HEK293 (cell line): ENCODE results near the gene HGF.

Experiments used
- CTCF ChIA-PET: fragments of 350-600 bp; formaldehyde crosslinking; extraction: SDS; loops from one replicate; lab custom pipeline; 2021; ENCODE audit warnings: antibody characterized with exemption; lab: Yijun Ruan, JAX
- POLR2A ChIA-PET: fragments of 300-600 bp; formaldehyde crosslinking; extraction: SDS; loops from one replicate; lab custom pipeline; 2020; ENCODE audit warnings: antibody characterized with exemption, inconsistent platforms; lab: Yijun Ruan, JAX
- H3K27ac ChIP-seq: fragments of 200-500 bp; sonication (Bioruptor generic); 2 replicates; pipeline ENCODE4 v1.5.1; 2014; ENCODE audit warnings: low read depth, low read length, control low read depth, inconsistent platforms; ENCODE audit errors: extremely low read depth
- H3K36me3 ChIP-seq, 2 experiments: fragments of 200-500 bp in 1 of 2; sonication (Bioruptor generic) in 1 of 2; 1 replicate in 1 of 2; 2 replicates in 1 of 2; pipeline ENCODE4 v1.5.1; 2014 to 2017; ENCODE audit warnings: inconsistent platforms in 2 of 2, low read length in 2 of 2; ENCODE audit not compliant: control insufficient read depth in 2 of 2, insufficient read depth in 1 of 2
- H3K4me1 ChIP-seq: fragments of 200-500 bp; sonication (Bioruptor generic); 2 replicates; pipeline ENCODE4 v1.5.1; 2014; ENCODE audit warnings: mild to moderate bottlenecking, low read length, inconsistent platforms; ENCODE audit not compliant: control insufficient read depth, insufficient read depth
- H3K4me3 ChIP-seq: 2 replicates; pipeline ENCODE4 v1.5.1; 2011; ENCODE audit warnings: low read depth, mild to moderate bottlenecking, control low read depth, low read length, moderate library complexity
- H3K9me3 ChIP-seq: fragments of 200-500 bp; sonication (Bioruptor generic); 2 replicates; pipeline ENCODE4 v1.5.1; 2014; ENCODE audit warnings: low read depth, low read length, inconsistent platforms; ENCODE audit not compliant: control insufficient read depth, insufficient read depth
- GLIS2 ChIP-seq: fragments of 450-650 bp; formaldehyde crosslinking; IDR thresholded peaks from 2 replicates; pipeline ENCODE4 v1.5.1; 2016; ENCODE audit warnings: missing biosample characterization, missing genetic modification characterization
- PRDM10 ChIP-seq: fragments of 450-650 bp; formaldehyde crosslinking; IDR thresholded peaks from 2 replicates; pipeline ENCODE4 v1.5.1; 2016; ENCODE audit warnings: missing biosample characterization, missing genetic modification characterization
- SCRT1 ChIP-seq: fragments of 450-650 bp; formaldehyde crosslinking; IDR thresholded peaks from 2 replicates; pipeline ENCODE4 v1.5.1; 2016; ENCODE audit warnings: missing biosample characterization, missing genetic modification characterization, borderline replicate concordance
- SP7 ChIP-seq: fragments of 450-650 bp; formaldehyde crosslinking; IDR thresholded peaks from 2 replicates; pipeline ENCODE4 v1.5.1; 2016; ENCODE audit warnings: missing biosample characterization, missing genetic modification characterization
- ZBTB1 ChIP-seq: fragments of 450-650 bp; formaldehyde crosslinking; IDR thresholded peaks from 2 replicates; pipeline ENCODE4 v1.5.1; 2016; ENCODE audit warnings: missing biosample characterization, missing genetic modification characterization
- ZEB2 ChIP-seq: fragments of 450-650 bp; formaldehyde crosslinking; IDR thresholded peaks from 2 replicates; pipeline ENCODE4 v1.5.1; 2016; ENCODE audit warnings: missing biosample characterization, missing genetic modification characterization
- ZFHX2 ChIP-seq: fragments of 450-650 bp; formaldehyde crosslinking; conservative IDR thresholded peaks from 2 replicates; pipeline ENCODE4 v1.5.1; 2016; ENCODE audit warnings: missing biosample characterization, missing genetic modification characterization
- ZNF138 ChIP-seq: fragments of 450-650 bp; formaldehyde crosslinking; IDR thresholded peaks from 2 replicates; pipeline ENCODE4 v1.5.1; 2016; ENCODE audit warnings: missing biosample characterization, missing genetic modification characterization, borderline replicate concordance
- ZNF18 ChIP-seq: fragments of 450-650 bp; formaldehyde crosslinking; IDR thresholded peaks from 2 replicates; pipeline ENCODE4 v1.5.1; 2016; ENCODE audit warnings: missing biosample characterization, missing genetic modification characterization
- ZNF23 ChIP-seq: fragments of 450-650 bp; formaldehyde crosslinking; IDR thresholded peaks from 2 replicates; pipeline ENCODE4 v1.5.1; 2016; ENCODE audit warnings: missing biosample characterization, missing genetic modification characterization, borderline replicate concordance
- ZNF266 ChIP-seq: fragments of 450-650 bp; formaldehyde crosslinking; IDR thresholded peaks from 2 replicates; pipeline ENCODE4 v1.5.1; 2016; ENCODE audit warnings: missing biosample characterization, missing genetic modification characterization, low read depth
- ZNF518A ChIP-seq: fragments of 450-650 bp; formaldehyde crosslinking; conservative IDR thresholded peaks from 2 replicates; pipeline ENCODE4 v1.5.1; 2016; ENCODE audit warnings: low read depth, missing biosample characterization, missing genetic modification characterization
- ZNF561 ChIP-seq: fragments of 450-650 bp; IDR thresholded peaks from 2 replicates; pipeline ENCODE4 v1.5.1; 2018; ENCODE audit warnings: missing biosample characterization, missing genetic modification characterization, borderline replicate concordance
- ZNF701 ChIP-seq: fragments of 450-650 bp; formaldehyde crosslinking; IDR thresholded peaks from 2 replicates; pipeline ENCODE4 v1.5.1; 2016; ENCODE audit warnings: missing biosample characterization, missing genetic modification characterization
- TF ChIP-seq, protein P1 (sequence below): fragments of 450-650 bp; formaldehyde crosslinking; IDR thresholded peaks from 2 replicates; pipeline ENCODE4 v1.5.1; 2016; ENCODE audit warnings: missing biosample characterization, missing genetic modification characterization
- TF ChIP-seq, protein P2 (sequence below): IDR thresholded peaks from 2 replicates; pipeline ENCODE4 v1.6.1; 2011; ENCODE audit warnings: mild to moderate bottlenecking, low read depth, low read length, borderline replicate concordance
- TF ChIP-seq, protein P3 (sequence below): fragments of 450-650 bp; formaldehyde crosslinking; IDR thresholded peaks from 2 replicates; pipeline ENCODE4 v1.5.1; 2016; ENCODE audit warnings: missing biosample characterization, missing genetic modification characterization
- TF ChIP-seq, protein P4 (sequence below): fragments of 450-650 bp; formaldehyde crosslinking; IDR thresholded peaks from 2 replicates; pipeline ENCODE4 v1.5.1; 2016; ENCODE audit warnings: missing biosample characterization, missing genetic modification characterization, low read depth

Gene HGF

GRCh38 chr7:81709836-81710235 lies 60.0 kb downstream of the HGF start (continued):
- TF ChIP-seq PRDM10 (tag by site-specific recombination) (no peak), ZFHX2 (tag by site-specific recombination) (no peak), ZBTB1 (tag by site-specific recombination) (no peak), GLIS2 (tag by site-specific recombination) (no peak), SP7 (tag by site-specific recombination) (no peak), ZNF266 (no peak), ZEB2 (no peak), ZNF18 (tag by site-specific recombination) (no peak)
- TF ChIP-seq, protein P1, sequence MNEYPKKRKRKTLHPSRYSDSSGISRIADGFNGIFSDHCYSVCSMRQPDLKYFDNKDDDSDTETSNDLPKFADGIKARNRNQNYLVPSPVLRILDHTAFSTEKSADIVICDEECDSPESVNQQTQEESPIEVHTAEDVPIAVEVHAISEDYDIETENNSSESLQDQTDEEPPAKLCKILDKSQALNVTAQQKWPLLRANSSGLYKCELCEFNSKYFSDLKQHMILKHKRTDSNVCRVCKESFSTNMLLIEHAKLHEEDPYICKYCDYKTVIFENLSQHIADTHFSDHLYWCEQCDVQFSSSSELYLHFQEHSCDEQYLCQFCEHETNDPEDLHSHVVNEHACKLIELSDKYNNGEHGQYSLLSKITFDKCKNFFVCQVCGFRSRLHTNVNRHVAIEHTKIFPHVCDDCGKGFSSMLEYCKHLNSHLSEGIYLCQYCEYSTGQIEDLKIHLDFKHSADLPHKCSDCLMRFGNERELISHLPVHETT (tag by site-specific recombination), result no peak

DNA sequence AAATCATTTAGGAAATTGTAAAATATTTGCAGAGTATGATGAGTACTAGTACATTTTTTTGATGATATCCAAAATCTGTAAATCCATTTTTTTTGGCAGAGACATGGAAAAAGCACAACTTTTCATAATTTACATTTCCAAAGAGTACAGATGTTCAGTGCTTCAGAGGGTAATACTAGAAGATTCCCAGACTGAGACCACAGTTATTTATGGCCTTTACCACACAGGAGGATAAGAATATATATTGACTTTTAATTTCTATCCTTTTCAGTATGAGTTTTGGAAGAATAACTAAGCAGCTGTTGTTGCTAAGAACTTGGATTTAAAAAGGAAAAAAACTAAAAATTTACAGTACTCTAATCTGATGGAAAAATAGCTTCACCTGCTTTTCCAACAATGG lies 61.9 kb downstream of the HGF start:
- Histone ChIP-seq H3K4me3 (no peak overlapping the region), H3K4me1 (no peaks in the 10 kb centered on the region), H3K36me3 (no peaks in the 10 kb centered on the region), H3K9me3 (no peaks in the 10 kb centered on the region), H3K27ac (no peak overlapping the region)
- CTCF ChIA-PET, result no interaction called here
- POLR2A ChIA-PET, result no interaction called here
- TF ChIP-seq, protein P2, sequence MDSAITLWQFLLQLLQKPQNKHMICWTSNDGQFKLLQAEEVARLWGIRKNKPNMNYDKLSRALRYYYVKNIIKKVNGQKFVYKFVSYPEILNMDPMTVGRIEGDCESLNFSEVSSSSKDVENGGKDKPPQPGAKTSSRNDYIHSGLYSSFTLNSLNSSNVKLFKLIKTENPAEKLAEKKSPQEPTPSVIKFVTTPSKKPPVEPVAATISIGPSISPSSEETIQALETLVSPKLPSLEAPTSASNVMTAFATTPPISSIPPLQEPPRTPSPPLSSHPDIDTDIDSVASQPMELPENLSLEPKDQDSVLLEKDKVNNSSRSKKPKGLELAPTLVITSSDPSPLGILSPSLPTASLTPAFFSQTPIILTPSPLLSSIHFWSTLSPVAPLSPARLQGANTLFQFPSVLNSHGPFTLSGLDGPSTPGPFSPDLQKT, result no peak
- TF ChIP-seq ZNF518A (tag by site-specific recombination), result no peak
- no peak for TF ChIP-seq ZNF23 (tag by site-specific recombination)
- TF ChIP-seq ZNF138 (tag by site-specific recombination), result no peak
- no peak for TF ChIP-seq ZNF18 (tag by site-specific recombination)
- TF ChIP-seq, protein P3, sequence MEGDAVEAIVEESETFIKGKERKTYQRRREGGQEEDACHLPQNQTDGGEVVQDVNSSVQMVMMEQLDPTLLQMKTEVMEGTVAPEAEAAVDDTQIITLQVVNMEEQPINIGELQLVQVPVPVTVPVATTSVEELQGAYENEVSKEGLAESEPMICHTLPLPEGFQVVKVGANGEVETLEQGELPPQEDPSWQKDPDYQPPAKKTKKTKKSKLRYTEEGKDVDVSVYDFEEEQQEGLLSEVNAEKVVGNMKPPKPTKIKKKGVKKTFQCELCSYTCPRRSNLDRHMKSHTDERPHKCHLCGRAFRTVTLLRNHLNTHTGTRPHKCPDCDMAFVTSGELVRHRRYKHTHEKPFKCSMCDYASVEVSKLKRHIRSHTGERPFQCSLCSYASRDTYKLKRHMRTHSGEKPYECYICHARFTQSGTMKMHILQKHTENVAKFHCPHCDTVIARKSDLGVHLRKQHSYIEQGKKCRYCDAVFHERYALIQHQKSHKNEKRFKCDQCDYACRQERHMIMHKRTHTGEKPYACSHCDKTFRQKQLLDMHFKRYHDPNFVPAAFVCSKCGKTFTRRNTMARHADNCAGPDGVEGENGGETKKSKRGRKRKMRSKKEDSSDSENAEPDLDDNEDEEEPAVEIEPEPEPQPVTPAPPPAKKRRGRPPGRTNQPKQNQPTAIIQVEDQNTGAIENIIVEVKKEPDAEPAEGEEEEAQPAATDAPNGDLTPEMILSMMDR (tag by site-specific recombination), result no peak
- no peak for TF ChIP-seq ZNF561 (tag by site-specific recombination)
- no peak for TF ChIP-seq ZEB2
- no peak for TF ChIP-seq ZNF701
- TF ChIP-seq SCRT1 (tag by site-specific recombination), result no peak
- TF ChIP-seq ZBTB1 (tag by site-specific recombination), result no peak
- TF ChIP-seq, protein P4, sequence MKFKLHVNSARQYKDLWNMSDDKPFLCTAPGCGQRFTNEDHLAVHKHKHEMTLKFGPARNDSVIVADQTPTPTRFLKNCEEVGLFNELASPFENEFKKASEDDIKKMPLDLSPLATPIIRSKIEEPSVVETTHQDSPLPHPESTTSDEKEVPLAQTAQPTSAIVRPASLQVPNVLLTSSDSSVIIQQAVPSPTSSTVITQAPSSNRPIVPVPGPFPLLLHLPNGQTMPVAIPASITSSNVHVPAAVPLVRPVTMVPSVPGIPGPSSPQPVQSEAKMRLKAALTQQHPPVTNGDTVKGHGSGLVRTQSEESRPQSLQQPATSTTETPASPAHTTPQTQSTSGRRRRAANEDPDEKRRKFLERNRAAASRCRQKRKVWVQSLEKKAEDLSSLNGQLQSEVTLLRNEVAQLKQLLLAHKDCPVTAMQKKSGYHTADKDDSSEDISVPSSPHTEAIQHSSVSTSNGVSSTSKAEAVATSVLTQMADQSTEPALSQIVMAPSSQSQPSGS (tag by site-specific recombination), result no peak
